ENCODE measurements around the gene CYB561.

DNA sequence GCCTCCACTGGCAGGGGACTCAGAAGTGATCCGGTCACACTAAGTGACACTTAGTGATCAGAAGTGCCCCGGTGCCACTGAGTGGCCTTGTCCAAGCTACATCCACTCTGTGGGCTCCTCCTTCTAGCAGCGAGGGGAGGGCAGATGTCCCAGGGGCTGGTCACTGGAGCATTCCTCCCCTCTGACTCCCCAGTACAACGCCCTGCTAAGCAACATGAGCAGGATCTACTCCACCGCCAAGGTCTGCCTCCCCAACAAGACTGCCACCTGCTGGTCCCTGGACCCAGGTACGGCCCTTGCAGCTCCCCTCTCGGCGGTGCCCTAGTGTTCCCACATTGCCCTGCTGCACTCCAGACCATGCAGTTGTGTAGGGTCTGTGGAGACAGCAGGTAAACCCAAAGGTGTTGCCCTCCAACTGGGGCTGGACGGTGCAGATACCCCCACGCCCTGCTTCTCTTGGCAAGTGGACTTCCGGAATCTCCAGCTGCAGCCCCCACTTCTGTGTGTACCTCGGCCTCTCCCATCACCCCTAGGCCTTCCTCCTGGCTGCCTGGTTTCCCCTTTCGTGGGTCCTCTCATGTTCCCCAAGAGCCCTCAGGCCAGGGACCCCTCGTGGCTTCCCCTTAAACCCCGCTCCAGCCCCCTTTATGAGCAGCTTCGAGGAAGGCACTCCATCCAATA is 32.8 kb upstream of the CYB561 start:
- TF ChIP-seq POLR2A (IDR thresholded peaks at IDR 0.05; ENCODE audit: low read depth, low read length): no peak
- TF ChIP-seq TAF1 (IDR thresholded peaks at IDR 0.05; ENCODE audit: low read depth, low read length): no peak
- no peak for TF ChIP-seq POLR2AphosphoS5 (IDR thresholded peaks at IDR 0.05; ENCODE audit: low read depth, low read length)
